Activated CD4-positive, alpha-beta T cell treated with anti-CD3 and anti-CD28 coated beads for 4 hours (primary cell): ENCODE results near the gene HIGD2A.

Experiments
- DNase-seq, 2 donors: peaks; one replicate each; pipeline ENCODE4 v3.0.0-alpha.2; 2020

Gene HIGD2A, protein sequence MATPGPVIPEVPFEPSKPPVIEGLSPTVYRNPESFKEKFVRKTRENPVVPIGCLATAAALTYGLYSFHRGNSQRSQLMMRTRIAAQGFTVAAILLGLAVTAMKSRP

DNA sequence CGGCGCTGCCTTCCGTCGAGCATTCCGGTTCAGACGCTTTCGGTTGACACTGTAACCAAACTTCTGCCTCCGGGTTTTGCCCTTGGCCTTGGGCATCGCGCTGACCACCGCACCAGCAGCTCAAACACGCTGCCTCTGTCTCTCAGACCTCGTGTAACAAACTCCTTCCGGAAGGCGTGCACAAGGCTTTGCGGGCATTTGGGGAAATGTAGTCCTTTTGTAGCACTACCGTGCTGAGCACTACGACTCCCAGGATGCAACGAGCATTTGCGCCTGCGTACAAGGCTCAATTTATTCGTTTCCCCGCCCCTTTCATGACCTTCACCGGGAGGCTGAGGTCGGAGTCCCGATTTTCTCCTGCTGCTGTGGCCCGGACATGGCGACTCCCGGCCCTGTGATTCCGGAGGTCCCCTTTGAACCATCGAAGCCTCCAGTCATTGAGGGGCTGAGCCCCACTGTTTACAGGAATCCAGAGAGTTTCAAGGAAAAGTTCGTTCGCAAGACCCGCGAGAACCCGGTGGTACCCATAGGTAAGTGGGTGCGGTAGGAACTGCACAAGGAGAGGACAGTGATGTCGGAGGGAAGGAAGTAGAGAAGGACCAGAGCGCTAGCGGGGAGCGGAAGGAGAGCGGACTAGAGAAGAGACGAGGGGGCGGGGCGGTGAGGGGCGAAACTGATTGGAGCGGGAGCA, at the start of gene HIGD2A, which contains the start of gene NOP16:
TSS of gene HIGD2A (plus strand) at position 308 of the 691 bp plus-strand sequence. CDS start at position 377, 69 bp downstream.
TSS of gene NOP16 (minus strand) at position 155 of the 691 bp plus-strand sequence. CDS start at position 96, 59 bp downstream.
- peak; percentile 100 for DNase-seq

DNA sequence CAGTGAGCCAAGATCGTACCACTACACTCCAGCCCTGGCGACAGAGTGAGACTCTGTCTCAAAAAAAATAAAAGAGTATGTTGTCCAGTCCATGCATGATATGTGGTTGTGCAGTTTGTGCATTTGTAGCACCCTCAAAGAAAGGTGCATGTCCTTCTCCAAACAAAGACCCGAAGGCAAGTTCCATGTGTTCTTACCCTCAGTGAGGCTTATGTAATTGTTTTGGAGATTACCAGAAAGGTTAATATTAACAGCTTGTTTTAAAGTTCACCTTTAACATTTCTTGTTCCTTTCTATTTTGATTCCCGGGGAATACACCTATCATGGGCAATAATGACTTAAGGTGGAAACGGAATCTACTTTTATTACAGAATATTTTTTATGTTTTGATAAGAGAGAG, 49.2 kb upstream of the HIGD2A start:
- DNase-seq: no peak

DNA sequence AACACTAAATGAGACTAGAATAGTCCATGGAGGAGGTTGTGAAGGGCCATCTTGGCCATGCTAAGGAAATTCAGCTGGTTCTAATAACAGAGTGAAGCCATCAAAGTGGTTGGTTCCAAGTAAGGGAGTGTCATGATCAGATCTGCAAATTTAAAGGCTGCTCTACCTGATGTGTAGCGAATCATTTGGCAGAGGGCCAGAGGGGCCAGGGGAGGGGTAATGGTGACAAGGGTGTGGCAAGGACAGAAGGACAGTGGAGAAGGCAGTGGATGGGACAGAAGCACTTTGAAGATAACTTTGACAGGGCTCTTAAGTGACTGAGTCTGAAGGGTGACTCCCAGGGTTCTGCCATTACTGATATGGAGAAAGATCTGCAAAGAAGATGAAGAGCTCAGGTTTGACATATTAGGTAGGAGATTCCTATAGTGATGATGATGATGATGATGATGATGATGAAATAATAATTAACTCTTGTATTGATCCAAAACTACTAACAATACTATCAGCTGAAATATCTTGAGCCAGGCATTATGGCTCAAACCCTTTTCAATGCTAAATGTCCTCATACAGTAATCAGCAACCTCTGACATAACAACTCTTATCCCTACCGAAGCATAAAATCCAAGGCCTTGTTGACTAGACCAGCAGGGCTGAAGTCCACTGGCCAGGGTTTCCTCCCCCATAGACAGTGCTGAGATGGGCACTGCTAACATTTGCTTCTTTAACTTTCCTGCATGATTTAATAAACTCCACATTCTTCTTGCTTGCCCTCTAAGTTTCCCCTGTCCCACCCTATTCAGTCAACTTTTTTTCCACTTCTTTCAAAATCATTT, 47.0 kb upstream of the HIGD2A start:
- DNase-seq: no peak

DNA sequence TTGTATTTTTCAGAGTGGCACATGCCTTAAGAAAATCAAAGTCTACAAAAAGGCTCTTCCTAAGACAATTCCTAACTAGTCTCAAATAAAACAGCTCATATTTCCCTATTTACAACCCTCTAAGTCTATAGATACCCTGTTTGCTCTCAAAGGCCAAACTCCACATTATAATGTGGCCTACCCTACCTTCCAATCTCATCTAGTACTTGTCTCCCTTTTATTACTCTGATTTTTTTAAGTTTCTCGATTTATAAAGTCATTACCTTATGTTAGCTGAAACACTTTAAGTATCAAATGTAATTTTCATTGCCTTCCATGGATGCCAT, 46.4 kb upstream of the HIGD2A start:
- no peak for DNase-seq

DNA sequence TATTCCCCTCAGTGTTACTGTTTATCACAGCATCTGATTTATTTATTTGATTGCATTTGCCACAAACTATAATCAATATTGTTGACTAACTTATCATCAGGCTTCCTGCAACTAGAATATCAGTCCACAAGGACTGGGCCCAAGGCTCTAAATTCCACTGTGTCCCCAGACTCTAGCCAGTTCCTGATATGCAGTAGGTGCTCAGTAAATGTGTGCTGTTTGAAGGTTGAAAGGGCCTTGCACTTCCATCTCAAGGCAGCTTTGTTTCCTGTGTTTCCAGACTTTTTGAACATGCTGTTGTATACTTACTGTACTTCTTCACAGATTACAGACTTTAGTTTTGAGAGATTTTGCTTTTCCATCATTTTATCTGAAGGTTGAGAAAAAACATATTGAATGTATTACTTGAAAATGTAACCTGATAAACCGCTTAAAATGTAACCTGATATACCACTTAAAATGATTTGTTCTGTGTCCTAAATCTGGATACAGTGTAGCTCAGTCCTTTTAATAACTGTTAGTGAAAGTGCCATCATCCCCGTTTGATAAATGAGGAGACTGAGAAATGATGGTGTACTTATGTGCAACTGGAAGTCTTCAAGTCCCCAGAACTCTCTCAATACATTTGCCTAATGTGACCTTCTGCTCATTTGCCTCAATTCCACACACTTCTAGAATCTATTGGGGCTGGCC, 45.6 kb upstream of the HIGD2A start:
- DNase-seq: no peak

DNA sequence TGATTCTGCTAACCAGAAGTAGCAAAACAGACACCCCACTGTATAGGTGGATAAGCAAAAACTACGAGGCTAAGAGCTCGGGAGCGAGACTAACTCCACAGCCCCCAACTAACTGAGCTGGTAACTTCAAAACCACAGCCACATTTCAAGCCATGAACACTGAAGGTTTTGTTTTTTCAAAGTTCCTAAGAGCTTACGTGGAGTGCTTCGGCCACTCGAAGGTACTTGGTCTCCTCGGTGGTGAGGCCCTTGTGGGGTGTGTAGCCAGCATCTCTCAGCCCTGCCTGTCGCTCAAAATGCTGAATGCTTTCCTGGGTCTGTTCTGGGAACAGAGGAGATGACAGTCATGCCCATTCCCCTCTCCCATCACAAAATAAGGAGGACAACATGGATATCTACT, 38.1 kb upstream of the HIGD2A start:
- no peak for DNase-seq

DNA sequence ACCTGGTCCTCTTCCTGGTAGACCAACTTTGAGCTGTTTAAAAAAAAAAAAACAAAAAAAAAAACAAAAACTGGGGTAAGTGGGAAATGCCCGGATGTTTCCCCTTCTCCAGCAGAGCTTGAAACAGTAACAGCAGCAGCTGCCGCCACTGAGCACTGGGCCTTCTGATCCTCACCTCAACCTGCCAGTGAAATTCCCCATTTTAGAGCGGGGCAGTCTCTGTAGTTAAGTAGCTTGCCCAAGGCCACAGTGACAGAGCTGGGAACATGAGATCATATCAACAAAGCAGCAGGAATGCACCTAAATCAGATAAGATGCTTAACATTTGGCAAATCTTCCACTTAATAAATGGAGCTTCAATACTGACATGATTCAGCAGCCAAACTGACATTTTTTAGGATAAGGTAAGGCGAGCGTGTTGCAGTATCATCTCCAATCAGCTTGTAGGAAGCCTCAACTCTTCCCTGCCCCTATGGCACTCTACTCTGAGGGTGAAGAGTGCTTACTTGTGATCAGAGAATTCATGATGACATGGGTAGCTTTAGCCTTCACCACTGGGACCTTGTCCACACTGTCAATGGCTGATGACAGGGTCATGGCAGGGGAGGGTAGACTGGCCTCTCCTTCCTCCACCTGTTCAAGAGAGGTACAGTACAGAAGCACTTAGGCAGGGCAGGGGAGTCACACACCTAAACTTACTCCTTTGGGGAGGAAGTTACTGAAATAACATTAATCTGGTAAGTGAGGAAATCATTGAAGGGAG, 36.3 kb upstream of the HIGD2A start:
- no peak for DNase-seq

DNA sequence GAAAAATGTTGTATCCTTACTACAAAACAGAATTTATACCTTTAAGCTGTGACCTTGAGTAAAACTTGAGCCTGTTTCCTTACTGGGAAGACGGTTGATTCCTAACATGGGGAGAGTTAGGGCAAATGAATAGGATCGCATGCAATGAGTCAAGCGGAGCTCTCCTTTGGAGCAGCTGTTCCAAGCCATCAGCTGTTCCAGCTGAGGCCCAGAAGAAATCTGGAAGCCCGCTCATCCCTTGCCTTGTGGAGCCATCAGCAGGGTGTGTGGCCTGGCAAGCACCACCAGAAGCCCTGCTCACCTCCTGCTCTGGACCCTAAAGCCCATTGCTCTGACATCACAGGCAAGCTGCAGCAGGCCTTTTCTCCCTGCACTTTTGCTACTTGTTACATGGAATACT, 35.0 kb upstream of the HIGD2A start:
- DNase-seq: no peak

DNA sequence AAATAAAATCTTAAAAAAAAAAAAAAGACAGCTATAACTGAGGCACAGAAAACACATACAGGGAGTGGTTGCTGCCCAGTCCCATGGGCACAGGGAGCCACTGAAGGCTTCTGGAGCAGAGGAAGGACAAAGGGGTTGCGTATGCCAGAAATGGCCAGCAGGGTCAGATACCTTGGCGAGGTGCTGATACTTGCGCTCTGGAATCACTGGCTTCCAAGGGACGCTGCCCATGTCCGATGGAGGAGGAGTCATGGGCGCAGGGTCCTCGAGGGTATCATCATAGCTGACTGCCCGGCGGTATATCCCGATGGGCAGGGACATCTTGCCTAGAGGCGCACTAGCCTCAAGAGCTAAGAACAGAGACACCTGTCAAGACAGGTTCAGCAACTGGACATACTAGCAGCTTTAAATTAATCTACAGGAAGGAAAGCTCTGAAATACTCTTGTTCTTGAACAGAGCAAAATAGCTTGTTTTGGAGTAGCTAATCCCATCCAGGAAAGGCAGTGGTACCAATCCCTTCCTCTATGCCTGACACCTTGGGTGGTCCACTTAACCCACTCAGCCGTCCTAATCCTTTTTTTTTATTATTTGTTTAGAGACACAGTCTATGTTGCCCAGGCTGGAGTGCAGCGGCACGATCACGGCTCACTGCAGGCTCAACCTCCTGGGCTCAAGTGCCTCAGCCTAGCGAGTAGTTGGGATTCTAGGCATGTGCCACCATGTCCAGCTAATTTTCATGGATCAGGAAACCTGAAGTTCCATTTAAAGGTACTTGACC, 33.0 kb upstream of the HIGD2A start:
- no peak for DNase-seq

DNA sequence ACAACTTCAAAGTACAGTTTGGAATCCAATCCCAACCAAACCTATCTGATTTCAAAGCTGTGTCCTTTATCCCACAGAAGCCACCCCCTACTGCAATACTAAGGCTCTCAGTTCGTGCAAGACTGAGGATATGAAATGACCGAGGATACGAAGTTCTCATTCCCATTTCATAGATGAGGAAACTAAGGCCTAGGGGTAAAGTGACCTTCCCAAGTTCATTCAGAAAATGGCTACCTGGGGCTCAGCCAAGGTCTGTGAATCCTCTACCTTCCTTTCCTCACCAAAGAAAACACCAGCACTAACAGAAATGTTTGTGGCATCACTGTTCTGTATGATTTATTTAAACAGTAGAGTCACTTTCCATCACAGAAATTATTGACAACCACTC, 32.4 kb upstream of the HIGD2A start:
- no peak for DNase-seq

DNA sequence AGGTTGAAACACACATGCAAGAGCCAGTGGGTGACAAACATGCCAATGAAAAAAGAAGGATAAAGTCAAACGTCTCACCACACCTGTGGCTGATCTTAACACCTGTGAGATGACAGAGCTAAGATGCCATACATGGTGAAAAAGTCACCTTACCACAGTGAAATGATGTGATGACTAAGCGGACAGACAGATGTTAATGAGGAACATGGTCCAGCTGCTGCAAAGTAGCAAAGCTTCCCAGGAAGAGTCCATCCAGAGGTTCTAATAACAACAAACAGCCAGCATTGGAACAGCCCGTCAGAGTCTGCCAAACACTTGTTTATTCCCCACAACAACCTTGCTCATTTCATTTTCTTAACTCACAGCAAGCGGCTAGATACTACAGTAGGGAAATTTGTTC, 28.9 kb upstream of the HIGD2A start:
- no peak for DNase-seq

DNA sequence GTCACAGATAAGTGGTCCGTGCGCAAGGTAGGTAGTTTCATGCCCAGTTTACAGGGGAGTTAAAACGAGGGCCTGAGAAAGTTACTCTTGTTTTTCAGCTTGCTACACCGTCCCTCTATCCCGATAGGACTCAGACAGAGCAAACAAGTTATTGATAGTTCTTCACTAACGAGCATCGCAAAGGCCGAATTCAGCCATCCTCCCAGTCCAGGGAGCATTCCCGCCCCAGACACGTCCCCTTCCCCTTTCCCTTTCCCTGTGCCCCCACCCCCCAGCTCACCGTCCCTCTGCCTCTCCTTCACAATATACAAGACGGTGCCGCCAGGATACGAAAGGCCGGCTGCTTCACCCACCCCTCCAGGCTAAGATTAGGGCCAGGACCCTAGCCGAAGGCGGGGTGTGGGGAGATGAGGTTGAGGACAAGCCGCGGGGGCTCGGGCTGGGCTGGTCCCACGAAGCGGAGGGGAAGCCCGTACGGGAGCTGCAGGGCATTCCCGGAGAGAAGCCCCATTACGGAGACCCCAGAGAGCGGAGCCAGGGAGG, 27.6 kb upstream of the HIGD2A start:
- DNase-seq: no peak

DNA sequence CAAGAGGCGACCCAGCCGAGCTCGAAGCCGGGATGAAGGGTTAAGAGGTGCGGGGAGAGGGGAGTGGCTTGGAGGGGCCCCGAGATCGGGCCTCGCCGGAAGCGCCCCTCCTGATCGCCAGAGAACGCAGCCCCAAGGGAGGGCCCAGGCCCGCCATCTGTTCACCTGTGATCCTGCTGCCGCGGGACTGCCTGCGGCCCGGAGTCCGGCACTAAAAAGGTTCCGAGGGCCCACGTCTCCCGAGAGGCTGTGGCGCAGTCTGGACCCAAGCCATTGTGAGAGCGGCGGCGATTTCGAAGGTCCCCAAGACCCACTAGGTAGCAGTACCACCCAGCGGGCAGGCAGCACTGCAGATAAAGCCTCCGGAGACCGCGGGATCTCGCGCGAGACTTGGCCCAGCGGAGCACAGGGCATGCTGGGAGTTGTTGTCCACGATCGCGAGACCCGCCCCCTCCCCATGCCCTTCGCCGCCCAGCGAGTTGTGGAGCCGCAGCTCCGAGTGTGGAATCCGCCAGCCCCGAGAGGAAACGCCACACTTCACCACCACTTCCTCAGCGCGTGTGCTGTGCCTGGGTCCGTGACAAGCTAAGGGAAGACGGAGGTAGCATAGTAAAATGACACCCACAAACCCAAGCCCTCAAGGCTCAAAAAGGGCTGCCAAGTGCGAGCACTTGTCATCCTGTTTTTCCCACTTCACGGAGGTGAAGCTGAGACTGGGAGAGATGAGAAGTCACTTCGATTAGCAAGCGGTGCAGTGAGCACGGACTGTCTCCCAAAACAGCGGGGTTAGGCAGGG, 26.9 kb upstream of the HIGD2A start, which contains the start of gene KIAA1191:
TSS of gene KIAA1191 (minus strand) at position 328 of the 796 bp plus-strand sequence. CDS start 2,256 bp downstream, outside the sequence.
- peak; percentile 93 to 94 for DNase-seq

DNA sequence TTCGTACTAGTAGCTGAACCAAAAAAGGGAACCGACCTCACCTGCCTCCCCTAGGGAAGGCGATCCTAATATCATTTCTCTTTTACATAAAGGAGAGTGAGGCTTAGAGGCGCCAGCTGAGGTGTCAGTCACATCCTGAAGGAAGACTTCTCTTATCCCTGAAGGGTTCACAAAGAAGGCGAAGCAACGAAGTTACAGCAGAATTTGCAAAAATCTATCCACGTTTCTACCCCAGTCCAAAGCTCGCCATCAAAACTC, 26.4 kb upstream of the HIGD2A start:
- no peak for DNase-seq

DNA sequence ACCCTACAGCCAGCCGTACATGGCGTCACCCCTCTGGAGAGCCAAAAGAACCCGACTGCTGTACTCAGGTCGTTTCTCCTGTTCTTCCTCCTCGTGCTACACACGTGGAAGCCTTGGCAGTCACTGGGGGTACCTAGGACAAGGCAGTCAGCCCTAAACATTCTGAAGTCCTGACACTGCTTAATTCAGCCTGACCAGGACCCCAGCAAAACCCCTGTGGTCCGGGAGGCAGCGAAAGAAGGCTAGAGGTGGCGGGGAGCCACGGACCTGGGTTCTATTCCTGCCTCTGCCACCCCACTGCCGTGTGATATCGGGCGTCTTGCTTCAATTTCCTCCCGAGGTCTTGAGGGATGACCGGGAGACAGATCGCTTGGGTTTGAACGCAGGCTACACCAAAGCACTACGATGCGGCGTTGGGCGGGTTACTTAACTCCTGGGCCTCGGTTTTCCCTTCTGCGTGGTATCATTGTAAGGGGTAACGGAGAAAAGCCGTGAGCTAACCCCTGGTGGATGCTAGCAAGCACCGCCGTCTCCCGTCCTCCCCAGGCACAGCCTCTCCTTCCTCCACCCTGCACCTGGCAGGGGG, 23.7 kb upstream of the HIGD2A start:
- DNase-seq: no peak

DNA sequence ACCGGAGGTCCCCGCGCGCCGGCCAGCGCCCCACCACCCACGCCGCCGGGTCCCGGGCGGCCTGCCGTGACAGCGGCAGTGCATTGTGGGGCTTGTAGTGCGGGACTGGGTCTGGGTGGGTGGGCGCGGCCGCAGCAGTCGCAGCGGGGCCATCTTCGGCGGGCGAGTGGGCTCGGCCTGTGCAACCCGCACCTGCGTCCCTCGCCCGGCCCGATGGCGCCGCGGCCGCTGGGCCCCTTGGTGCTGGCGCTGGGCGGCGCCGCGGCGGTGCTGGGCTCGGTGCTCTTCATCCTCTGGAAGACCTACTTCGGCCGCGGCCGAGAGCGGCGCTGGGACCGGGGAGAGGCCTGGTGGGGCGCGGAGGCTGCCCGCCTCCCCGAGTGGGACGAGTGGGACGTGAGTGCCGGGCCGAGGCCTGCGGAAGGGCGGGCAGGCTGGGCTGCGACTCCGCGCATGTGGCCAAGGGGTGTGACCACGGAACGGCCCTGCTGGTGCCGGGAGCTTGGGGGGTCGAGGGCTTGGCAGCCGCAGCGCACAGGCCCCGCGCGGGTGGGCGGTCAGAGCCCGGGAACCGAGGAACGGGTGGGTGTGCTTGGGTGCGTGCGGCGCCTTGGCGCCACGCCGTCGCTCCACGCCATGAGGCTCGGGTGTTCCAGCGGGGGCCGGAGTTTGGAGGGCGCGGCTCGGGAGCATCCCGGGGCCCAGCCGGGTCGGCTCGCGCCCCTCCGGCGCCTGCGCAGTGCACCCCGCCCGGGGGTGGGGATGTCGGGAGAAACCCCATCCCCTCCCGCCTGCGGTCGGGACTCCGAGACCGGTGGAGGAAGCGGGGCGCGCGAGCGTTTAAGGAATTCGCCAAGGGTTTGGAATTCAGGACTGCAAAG, 23.0 kb upstream of the HIGD2A start, which contains the start of gene ARL10:
TSS of gene ARL10 (plus strand) at position 137 of the 881 bp plus-strand sequence. CDS start at position 214, 77 bp downstream.
- peak; percentile 57 to 58 for DNase-seq

DNA sequence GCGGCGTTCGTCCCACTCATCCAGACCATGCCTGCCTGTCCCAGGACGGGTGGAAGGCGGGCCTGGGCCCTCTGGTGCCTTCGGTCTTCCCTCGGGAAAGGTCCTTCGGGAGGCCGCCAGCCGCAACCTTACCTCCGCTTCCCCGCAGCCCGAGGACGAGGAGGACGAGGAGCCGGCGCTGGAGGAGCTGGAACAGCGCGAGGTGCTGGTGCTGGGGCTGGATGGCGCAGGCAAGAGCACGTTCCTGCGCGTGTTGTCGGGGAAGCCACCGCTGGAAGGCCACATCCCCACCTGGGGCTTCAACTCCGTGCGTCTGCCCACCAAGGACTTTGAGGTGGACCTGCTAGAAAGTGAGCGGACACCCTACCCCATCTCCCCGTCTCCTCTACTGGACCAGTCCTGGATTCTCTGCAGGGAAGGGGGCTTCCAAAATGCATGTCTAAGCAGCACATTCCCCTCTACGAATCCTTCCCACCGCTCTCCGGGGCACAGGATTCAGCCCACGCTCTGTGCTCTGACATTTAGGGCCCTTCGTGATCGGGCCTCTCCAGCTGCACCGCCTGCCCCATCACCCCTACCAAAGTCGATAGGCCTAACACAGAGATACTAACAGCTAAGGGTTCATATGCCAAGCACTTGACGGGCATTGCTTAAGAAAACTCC, 22.2 kb upstream of the HIGD2A start:
- no peak for DNase-seq

DNA sequence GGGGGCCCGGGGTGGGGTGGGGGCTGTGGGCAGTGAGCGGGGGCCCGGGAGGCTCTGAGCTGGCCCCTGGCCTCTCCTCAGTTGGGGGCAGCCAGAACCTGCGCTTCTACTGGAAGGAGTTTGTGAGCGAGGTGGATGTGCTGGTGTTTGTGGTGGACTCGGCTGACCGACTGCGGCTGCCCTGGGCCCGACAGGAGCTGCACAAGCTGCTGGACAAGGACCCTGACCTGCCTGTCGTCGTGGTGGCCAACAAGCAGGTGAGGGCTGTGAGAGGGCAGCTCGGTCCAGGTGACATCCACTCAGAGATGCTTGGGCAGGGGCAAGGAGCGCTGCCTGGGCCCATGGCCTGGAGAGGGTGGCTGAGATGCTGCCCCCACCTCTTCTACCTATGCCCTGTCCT, 19.8 kb upstream of the HIGD2A start:
- DNase-seq: no peak
